ENCODE measurements around the gene MED12. TPM values are rescaled to one million over a fixed set of nuclear protein-coding genes. Genes with fewer than 3 reads are reported as not detected.
A peak's percentile ranks its signal among the peaks of the same experiment; 100 is the strongest.

MED12 gene
- total and polyA plus RNA-seq, 2 donors, result 17.7 to 36.6 TPM

DNA sequence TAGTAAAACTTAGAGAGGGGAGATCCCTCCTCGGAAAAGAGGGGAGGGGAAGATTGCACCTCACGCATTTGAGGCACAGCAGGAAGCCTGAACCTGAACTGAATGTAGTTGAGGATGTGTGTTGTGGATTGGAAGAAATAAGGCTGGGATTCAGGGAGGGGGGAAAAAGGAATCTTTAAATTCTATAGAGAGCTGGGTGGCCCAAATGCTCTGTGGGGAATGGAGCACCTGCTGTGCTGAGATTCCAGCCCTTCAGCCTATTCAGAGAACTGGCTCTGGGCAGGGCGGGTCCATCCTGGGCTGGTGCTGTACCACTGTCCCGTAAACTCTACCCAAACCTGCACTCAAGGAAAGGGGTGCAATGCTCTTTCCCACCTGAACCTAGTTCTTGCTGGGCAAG lies 18.7 kb upstream of the MED12 start:
- H3K27ac ChIP-seq (ENCODE audit: low read depth), result no peak overlapping the region
- WGBS, result 90% methylated on average over 4 of the region's 4 CpGs
- H3K36me3 ChIP-seq (ENCODE audit: insufficient read depth), result no peaks in the 10 kb centered on the region
- H3K4me1 ChIP-seq (ENCODE audit: insufficient read depth), result no peaks in the 10 kb centered on the region
- no peak for DNase-seq (ENCODE audit: extremely low spot score)
- no peak overlapping the region for H3K4me3 ChIP-seq (ENCODE audit: low read depth, low read length)

DNA sequence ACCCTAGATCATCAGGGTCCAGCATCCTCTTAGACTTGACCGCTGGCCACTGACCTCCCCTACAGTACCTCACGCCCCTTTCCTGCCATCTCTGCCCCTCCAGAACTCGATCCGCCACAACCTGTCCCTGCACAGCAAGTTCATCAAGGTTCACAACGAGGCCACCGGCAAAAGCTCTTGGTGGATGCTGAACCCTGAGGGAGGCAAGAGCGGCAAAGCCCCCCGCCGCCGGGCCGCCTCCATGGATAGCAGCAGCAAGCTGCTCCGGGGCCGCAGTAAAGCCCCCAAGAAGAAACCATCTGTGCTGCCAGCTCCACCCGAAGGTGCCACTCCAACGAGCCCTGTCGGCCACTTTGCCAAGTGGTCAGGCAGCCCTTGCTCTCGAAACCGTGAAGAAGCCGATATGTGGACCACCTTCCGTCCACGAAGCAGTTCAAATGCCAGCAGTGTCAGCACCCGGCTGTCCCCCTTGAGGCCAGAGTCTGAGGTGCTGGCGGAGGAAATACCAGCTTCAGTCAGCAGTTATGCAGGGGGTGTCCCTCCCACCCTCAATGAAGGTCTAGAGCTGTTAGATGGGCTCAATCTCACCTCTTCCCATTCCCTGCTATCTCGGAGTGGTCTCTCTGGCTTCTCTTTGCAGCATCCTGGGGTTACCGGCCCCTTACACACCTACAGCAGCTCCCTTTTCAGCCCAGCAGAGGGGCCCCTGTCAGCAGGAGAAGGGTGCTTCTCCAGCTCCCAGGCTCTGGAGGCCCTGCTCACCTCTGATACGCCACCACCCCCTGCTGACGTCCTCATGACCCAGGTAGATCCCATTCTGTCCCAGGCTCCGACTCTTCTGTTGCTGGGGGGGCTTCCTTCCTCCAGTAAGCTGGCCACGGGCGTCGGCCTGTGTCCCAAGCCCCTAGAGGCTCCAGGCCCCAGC lies 17.6 kb upstream of the MED12 start:
- Histone ChIP-seq H3K27ac (ENCODE audit: low read depth) (no peak overlapping the region), H3K4me3 (ENCODE audit: low read depth, low read length) (no peak overlapping the region), H3K36me3 (ENCODE audit: insufficient read depth) (no peaks in the 10 kb centered on the region), H3K4me1 (ENCODE audit: insufficient read depth) (no peaks in the 10 kb centered on the region)
- no peak for DNase-seq (ENCODE audit: extremely low spot score)
- WGBS, result 77% methylated on average over 31 of the region's 31 CpGs

DNA sequence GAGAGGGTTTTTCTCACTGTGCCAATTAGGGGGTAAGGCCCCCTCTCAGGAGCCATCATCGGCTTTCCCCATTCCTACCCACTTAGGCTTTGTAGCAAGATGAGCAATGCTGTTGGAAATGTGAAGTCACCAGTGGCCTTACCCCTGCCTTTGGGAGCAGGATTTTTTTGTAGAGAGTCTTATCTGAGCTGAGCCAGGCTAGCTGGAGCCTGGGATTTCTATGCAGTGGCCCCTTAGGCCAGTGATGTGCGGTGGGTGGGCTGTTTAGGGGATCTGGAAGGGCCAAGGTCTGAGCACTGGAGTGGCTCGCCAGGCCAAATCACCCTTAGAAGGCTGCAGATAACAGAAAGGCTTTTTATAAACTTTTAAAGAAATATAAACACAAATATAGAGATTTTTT lies 16.1 kb upstream of the MED12 start:
- no peak overlapping the region for H3K27ac ChIP-seq (ENCODE audit: low read depth)
- no peak for DNase-seq (ENCODE audit: extremely low spot score)
- 55% methylated on average over 3 of the region's 3 CpGs for WGBS
- H3K4me1 ChIP-seq (ENCODE audit: insufficient read depth), result no peaks in the 10 kb centered on the region
- no peaks in the 10 kb centered on the region for H3K36me3 ChIP-seq (ENCODE audit: insufficient read depth)
- no peak overlapping the region for H3K4me3 ChIP-seq (ENCODE audit: low read depth, low read length)

DNA sequence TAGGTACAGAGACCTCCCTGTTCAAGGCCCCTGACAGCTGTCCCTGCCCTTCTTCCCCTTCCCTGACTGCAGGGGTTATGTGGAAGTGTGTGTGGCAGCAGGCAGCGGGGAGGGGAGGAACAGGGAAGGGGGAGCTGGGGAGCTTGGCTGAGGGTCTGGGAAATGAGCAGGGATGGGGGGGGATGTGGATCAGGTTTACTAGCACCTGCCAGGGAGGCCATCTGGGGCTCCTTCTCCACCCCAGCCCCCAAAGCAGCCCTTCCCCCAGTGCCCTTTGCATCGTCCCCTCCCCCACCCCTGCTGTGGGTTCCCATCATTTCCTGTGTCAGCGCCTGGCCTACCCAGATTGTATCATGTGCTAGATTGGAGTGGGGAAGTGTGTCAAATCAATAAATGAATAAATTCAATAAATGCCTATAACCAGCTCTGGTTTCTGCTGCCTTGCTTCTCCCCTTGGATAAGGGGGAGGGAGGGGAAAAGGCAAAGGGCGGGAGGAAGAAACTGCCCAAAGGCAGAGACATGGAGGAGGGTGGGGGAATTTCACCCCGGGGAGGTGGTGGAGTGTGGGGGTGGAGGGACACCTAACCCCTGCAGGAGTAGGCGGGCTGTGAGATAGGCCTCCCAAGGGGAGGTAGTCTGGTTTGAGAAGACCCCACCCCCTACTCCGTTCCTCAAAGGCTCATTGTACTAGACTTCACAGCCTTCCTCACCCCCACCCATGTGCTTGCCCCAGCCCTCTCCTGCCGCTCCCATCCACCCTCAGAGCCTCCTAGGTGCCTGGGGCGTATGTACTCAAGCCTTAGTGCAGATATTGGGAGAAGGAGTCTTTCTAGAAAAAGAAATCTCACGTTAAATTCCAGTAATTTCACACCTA lies 15.0 kb upstream of the MED12 start:
- Histone ChIP-seq H3K4me3 (ENCODE audit: low read depth, low read length) (no peak overlapping the region), H3K27ac (ENCODE audit: low read depth) (no peak overlapping the region), H3K4me1 (ENCODE audit: insufficient read depth) (no peaks in the 10 kb centered on the region), H3K36me3 (ENCODE audit: insufficient read depth) (no peaks in the 10 kb centered on the region)
- WGBS, result 35% methylated on average over 9 of the region's 10 CpGs
- DNase-seq (ENCODE audit: extremely low spot score), result no peak

DNA sequence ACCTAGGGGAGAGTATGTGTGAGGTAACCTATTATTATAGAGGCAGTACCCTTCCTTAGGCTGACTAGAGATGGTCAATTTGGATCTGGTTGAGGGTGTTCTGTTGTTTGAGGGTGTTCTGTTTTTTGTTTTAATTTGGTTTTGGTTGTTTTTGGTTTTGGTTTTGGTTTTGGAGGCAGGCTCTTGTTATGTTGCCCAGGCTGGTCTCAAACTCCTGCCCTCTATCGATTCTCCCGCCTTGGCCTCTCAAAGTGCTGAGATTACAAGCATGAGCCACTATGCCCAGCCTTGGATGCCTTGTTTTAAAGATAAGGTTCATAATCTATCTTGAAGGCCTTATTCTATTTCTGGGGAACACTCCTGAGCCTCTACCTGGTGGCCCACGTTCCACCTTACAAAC lies 12.8 kb upstream of the MED12 start:
- Histone ChIP-seq H3K36me3 (ENCODE audit: insufficient read depth) (no peaks in the 10 kb centered on the region), H3K4me3 (ENCODE audit: low read depth, low read length) (no peak overlapping the region), H3K4me1 (ENCODE audit: insufficient read depth) (no peaks in the 10 kb centered on the region), H3K27ac (ENCODE audit: low read depth) (no peak overlapping the region)
- DNase-seq (ENCODE audit: extremely low spot score), result no peak
- 92% methylated on average over 3 of the region's 3 CpGs for WGBS

DNA sequence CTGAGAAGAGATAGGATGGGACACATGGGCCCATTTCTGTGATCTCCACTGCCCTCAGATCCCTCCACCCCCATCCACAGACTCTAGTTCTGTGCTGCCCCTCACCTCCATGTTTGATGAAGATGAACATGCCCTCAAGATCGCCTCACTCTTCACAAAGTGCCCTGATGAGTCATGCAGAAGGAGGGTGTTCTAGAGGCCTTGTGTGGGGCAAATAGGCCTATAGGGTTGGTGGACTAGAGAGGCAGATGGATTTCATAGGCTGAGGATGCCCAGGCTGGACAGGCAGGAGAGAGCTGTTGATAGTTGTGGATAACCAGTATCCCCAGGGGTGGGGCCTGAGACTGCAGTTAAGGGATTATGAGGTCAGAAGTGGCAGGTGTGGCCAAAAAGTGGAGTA lies 12.0 kb upstream of the MED12 start, which contains the start of gene CXorf65:
CXorf65 (minus strand) TSS at position 314 of the 400 bp plus-strand sequence; CDS start at position 130, 184 bp downstream.
- no peak within 1 kb of the TSS for H3K4me3 ChIP-seq (ENCODE audit: low read depth, low read length)
- no peaks in the 10 kb centered on the region for H3K4me1 ChIP-seq (ENCODE audit: insufficient read depth)
- no peak within 1 kb of the TSS for H3K27ac ChIP-seq (ENCODE audit: low read depth)
- H3K36me3 ChIP-seq (ENCODE audit: insufficient read depth), result no peaks in the 10 kb centered on the region
- WGBS, result 85% methylated on average over 1 of the region's 1 CpG
- no peak for DNase-seq (ENCODE audit: extremely low spot score)

DNA sequence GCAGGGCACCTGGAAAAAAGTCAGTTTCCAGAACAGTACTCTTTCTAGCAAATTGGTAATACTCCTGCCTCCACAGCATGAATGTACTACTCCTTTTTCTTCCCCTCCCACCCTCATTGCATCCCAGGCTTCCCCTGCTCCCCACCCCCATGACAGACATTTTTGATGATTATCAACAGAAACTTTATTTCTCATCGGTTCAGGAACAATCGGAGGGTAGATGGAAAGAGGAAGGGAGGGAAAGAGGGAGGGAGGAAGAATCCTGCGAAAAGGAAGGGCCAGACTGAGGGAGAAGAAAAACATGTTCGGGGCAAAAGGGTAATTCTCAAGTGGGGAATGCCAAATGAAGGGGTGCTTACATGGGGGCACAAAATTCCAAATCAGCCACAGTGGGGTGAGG lies 11.2 kb upstream of the MED12 start:
- Histone ChIP-seq H3K27ac (ENCODE audit: low read depth) (no peak overlapping the region), H3K4me1 (ENCODE audit: insufficient read depth) (no peaks in the 10 kb centered on the region), H3K36me3 (ENCODE audit: insufficient read depth) (no peaks in the 10 kb centered on the region), H3K4me3 (ENCODE audit: low read depth, low read length) (no peak overlapping the region)
- no peak for DNase-seq (ENCODE audit: extremely low spot score)
- WGBS, result 67% methylated on average over 4 of the region's 4 CpGs

DNA sequence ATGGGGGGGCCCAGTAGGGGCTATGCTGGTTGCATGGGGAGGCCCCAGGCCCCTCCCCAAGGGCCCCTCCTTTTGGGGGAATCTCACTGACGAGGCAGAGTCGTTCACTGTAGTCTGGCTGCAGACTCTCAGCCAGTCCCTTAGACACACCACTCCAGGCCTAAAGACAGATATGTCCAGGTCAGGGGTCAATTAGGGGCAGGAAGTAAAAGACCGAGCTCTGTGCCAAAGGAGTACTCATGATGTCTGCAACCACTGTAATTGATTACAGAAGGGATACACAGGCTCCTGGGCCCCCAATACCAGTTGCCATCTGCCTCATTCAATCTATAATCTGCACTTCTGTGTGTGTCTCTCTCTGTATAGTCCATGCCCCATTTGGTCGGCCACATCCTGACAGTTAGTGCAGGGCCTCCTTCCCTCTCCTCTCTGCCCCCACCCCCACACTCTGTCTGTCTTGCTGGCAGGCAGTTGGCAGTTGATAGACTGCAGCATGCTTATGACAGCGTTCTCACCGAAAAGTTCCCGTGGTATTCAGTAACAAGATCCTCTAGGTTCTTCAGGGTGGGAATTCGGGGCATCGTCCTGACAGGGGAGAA lies 10.5 kb upstream of the MED12 start:
- 43% methylated on average over 9 of the region's 9 CpGs for WGBS
- no peak for DNase-seq (ENCODE audit: extremely low spot score)
- H3K4me3 ChIP-seq (ENCODE audit: low read depth, low read length), result no peak overlapping the region

DNA sequence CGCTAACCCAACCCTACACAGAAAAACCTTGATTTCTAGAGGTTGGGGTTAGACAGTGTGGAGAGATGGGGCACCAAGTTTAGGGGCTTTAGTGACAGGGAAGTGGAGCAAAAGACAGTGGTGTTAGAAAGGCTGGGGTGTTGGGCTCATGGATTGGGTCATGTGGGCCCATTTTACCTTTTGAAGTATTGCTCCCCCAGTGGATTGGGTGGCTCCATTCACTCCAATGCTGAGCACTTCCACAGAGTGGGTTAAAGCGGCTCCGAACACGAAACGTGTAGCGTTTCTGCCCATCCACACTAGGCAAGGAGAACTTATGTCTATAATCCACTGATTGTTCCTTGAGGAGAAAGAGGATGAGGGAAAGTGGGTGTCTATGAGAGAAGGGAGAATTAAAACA lies 9.3 kb upstream of the MED12 start:
- no peaks in the 10 kb centered on the region for H3K4me1 ChIP-seq (ENCODE audit: insufficient read depth)
- DNase-seq (ENCODE audit: extremely low spot score), result no peak
- 89% methylated on average over 6 of the region's 6 CpGs for WGBS
- H3K4me3 ChIP-seq (ENCODE audit: low read depth, low read length), result no peak overlapping the region
- H3K27ac ChIP-seq (ENCODE audit: low read depth), result no peak overlapping the region
- H3K36me3 ChIP-seq (ENCODE audit: insufficient read depth), result no peaks in the 10 kb centered on the region

More for the DNA sequence above, 10.5 kb upstream of the MED12 start:
- Histone ChIP-seq H3K4me1 (ENCODE audit: insufficient read depth) (no peaks in the 10 kb centered on the region), H3K27ac (ENCODE audit: low read depth) (no peak overlapping the region), H3K36me3 (ENCODE audit: insufficient read depth) (no peaks in the 10 kb centered on the region)

DNA sequence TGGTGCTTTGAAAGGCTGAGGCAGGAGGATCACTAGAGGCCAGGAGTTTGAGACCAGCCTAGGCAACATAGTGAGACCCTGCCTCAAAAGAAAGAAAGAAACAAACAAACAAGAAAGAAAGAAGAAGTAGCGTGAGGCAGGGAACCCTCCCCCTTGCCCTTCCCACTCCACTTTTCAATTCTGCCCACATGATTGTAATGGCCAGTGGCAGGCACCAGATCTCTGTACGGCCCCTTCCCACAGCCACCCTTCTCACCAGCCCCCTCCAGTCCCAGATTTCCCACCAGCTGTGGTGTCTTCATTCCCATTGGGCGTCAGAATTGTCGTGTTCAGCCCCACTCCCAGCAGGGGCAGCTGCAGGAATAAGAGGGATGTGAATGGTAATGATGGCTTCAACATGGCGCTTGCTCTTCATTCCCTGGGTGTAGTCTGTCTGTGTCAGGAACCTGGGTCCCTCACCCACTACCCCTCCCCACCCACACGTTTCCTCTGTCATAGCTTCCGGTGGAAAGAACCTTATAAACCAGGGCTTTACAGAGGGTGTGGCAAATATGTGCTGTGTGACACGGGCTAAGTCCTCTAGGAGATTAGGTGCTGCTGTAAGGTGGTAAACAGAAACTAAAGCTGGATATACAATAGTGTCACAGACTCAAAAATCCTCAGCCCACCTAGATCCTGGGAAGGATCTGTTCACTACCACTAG lies 7.1 kb upstream of the MED12 start, which contains the start of gene IL2RG:
IL2RG (minus strand) TSS at position 437 of the 703 bp plus-strand sequence; CDS start at position 399, 38 bp downstream.
- Histone ChIP-seq H3K36me3 (ENCODE audit: insufficient read depth) (no peaks in the 10 kb centered on the region), H3K4me1 (ENCODE audit: insufficient read depth) (no peaks in the 10 kb centered on the region), H3K27ac (ENCODE audit: low read depth) (peak within 1 kb of the TSS; percentile 23), H3K4me3 (ENCODE audit: low read depth, low read length) (peak within 1 kb of the TSS; percentile 25)
- 60% methylated on average over 8 of the region's 8 CpGs for WGBS
- DNase-seq (ENCODE audit: extremely low spot score), result no peak

DNA sequence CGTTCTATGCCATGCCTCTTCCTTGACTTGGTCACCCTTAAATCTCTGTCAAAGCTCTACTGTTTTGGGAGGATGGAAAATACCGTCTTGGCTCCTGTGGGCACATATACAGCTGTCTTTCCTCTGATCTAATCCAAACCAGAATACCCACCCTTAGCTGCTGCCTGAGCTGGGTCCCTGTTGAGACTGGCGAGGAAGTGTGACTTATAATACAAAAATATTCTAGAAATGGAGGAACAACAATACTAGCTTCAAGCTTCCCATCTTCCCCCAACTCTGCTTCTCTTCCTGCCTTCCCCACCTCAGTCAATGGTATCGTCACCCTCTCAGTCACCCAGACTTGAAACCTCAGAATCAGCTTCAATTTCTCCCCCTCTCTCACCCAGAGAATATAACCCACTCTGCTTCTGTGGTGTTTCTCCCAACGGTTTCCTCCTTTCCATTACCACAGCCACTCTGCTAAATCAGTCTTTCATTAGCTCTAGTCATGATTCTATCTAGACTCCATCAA lies 6.4 kb upstream of the MED12 start:
- Histone ChIP-seq H3K27ac (ENCODE audit: low read depth) (peak overlapping the region; percentile 23), H3K36me3 (ENCODE audit: insufficient read depth) (no peaks in the 10 kb centered on the region), H3K4me1 (ENCODE audit: insufficient read depth) (no peaks in the 10 kb centered on the region), H3K4me3 (ENCODE audit: low read depth, low read length) (no peak overlapping the region)
- no peak for DNase-seq (ENCODE audit: extremely low spot score)
- WGBS, result 62% methylated on average over 5 of the region's 5 CpGs

DNA sequence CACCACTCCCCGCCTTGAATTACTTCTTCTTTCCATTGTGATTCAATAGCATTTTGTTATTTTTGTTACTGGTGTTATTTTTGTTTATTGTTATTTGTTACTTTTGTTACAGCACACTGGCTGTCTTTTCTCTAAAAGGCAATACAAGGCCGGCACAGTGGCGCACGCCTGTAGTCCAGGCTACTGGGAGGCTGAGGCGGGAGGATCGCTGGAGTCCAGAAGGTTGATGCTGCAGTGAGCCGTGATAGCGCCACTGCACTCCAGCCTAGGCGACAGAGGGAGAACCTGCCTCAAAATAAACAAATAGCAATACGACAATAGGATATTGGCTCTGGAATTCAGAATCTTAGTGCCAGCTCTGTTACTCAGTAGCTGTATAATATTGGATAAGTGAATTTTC lies 1.0 kb upstream of the MED12 start:
- peaks cover 3% of the 10 kb centered on the region for H3K36me3 ChIP-seq (ENCODE audit: insufficient read depth)
- no peak for DNase-seq (ENCODE audit: extremely low spot score)
- H3K27ac ChIP-seq (ENCODE audit: low read depth), result no peak overlapping the region
- 86% methylated on average over 10 of the region's 10 CpGs for WGBS
- no peaks in the 10 kb centered on the region for H3K4me1 ChIP-seq (ENCODE audit: insufficient read depth)
- H3K4me3 ChIP-seq (ENCODE audit: low read depth, low read length), result no peak overlapping the region

All from urinary bladder (tissue), 4 donors.